Stomach (tissue), 4 donors: ENCODE measurements around the gene EOGT.

Experiments
- EP300 ChIP-seq: sonication (generic); formaldehyde crosslinking; IDR thresholded peaks from one replicate; pipeline ENCODE4 v1.6.1; 2017; ENCODE audit warnings: antibody characterized with exemption
- POLR2A ChIP-seq, 4 donors: fragments of 450-650 bp; IDR thresholded peaks; one replicate each; pipeline ENCODE4 v1.6.1; 2016; ENCODE audit warnings: antibody characterized with exemption in 4 of 4, control low read depth in 2 of 4, mild to moderate bottlenecking in 1 of 4, moderate library complexity in 1 of 4
- TF ChIP-seq, protein P1 (sequence below), 7 experiments: fragments of 450-650 bp in 4 of 7; fragments of 200-600 bp in 3 of 7; sonication (generic) in 3 of 7; IDR thresholded peaks; one replicate each; pipeline ENCODE4 v1.5.1; 2016 to 2019; ENCODE audit warnings: antibody characterized with exemption in 7 of 7, control low read depth in 2 of 7, mild to moderate bottlenecking in 1 of 7

DNA sequence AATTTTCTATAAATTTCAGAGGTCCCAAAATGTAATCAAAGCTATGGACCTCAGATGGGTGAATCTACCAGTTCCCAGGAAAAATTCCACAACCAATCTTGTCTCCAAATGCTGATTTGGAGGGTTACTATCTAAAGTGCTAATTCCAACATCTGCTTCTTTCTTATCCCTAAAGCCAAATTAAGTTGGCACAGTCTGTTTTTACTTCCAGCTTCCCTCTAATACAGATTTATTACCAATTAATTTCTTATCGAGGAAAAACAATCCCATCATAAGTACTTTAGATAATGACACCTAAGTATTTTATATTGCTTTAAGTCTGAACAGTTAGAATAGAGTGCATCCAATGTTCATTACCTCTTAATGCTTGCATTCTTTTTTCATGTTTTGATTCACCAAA is 68.3 kb downstream of the EOGT start:
- TF ChIP-seq EP300 (no peak), POLR2A (IDR thresholded peaks at IDR 0.05) (no peak)
- TF ChIP-seq, protein P1, sequence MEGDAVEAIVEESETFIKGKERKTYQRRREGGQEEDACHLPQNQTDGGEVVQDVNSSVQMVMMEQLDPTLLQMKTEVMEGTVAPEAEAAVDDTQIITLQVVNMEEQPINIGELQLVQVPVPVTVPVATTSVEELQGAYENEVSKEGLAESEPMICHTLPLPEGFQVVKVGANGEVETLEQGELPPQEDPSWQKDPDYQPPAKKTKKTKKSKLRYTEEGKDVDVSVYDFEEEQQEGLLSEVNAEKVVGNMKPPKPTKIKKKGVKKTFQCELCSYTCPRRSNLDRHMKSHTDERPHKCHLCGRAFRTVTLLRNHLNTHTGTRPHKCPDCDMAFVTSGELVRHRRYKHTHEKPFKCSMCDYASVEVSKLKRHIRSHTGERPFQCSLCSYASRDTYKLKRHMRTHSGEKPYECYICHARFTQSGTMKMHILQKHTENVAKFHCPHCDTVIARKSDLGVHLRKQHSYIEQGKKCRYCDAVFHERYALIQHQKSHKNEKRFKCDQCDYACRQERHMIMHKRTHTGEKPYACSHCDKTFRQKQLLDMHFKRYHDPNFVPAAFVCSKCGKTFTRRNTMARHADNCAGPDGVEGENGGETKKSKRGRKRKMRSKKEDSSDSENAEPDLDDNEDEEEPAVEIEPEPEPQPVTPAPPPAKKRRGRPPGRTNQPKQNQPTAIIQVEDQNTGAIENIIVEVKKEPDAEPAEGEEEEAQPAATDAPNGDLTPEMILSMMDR (IDR thresholded peaks at IDR 0.05), result no peak
